BE2C (cell line): Measurements from ENCODE around the gene F10.

Experiments used
- DNase-seq: peaks from one replicate; pipeline ENCODE4 v3.0.0-alpha.2; 2020
- H3K27me3 ChIP-seq: fragments of 250-450 bp; sonication (Bioruptor Pico); 2 replicates; pipeline ENCODE4 v1.5.1; 2020; ENCODE audit warnings: mild to moderate bottlenecking
- H3K36me3 ChIP-seq: fragments of 250-450 bp; sonication (Bioruptor Pico); 2 replicates; pipeline ENCODE4 v1.5.1; 2020; ENCODE audit warnings: mild to moderate bottlenecking
- H3K4me1 ChIP-seq: fragments of 250-450 bp; sonication (Bioruptor Pico); 2 replicates; pipeline ENCODE4 v1.5.1; 2020
- H3K4me3 ChIP-seq: 2 replicates; pipeline ENCODE4 v1.5.1; 2011; ENCODE audit warnings: low read depth, low read length
- H3K9me3 ChIP-seq: fragments of 250-450 bp; sonication (Bioruptor Pico); 2 replicates; pipeline ENCODE4 v1.5.1; 2020
- TF ChIP-seq, protein P1 (sequence below): IDR thresholded peaks from 2 replicates; pipeline ENCODE4 v1.5.1; 2012; ENCODE audit warnings: mild to moderate bottlenecking, low read depth, low read length

Gene F10

DNA sequence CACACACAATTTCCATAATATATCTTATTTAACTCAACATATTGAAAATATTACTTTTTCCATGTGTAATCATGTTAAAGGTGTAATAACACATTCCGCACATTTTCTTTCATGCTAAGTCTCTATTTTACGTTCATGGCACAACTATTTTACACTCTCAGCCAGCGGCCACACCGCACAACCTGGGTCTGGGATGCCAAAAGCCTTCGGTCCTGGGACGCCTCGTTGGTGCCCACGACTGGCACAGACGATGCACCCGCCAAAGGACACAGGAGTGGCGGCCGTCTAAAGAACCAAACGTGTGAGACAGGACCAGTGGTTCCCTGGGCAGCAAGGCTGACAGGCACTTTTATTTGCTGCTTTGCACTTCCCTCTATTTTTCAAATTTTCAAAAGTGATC is 25.8 kb downstream of the F10 start:
- no peaks in the 10 kb centered on the region for H3K9me3 ChIP-seq
- no peak for DNase-seq
- TF ChIP-seq, protein P1, sequence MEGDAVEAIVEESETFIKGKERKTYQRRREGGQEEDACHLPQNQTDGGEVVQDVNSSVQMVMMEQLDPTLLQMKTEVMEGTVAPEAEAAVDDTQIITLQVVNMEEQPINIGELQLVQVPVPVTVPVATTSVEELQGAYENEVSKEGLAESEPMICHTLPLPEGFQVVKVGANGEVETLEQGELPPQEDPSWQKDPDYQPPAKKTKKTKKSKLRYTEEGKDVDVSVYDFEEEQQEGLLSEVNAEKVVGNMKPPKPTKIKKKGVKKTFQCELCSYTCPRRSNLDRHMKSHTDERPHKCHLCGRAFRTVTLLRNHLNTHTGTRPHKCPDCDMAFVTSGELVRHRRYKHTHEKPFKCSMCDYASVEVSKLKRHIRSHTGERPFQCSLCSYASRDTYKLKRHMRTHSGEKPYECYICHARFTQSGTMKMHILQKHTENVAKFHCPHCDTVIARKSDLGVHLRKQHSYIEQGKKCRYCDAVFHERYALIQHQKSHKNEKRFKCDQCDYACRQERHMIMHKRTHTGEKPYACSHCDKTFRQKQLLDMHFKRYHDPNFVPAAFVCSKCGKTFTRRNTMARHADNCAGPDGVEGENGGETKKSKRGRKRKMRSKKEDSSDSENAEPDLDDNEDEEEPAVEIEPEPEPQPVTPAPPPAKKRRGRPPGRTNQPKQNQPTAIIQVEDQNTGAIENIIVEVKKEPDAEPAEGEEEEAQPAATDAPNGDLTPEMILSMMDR: no peak
- no peaks in the 10 kb centered on the region for H3K27me3 ChIP-seq
- H3K4me3 ChIP-seq: no peak overlapping the region
- H3K36me3 ChIP-seq: no peaks in the 10 kb centered on the region
- peaks cover 2% of the 10 kb centered on the region for H3K4me1 ChIP-seq

DNA sequence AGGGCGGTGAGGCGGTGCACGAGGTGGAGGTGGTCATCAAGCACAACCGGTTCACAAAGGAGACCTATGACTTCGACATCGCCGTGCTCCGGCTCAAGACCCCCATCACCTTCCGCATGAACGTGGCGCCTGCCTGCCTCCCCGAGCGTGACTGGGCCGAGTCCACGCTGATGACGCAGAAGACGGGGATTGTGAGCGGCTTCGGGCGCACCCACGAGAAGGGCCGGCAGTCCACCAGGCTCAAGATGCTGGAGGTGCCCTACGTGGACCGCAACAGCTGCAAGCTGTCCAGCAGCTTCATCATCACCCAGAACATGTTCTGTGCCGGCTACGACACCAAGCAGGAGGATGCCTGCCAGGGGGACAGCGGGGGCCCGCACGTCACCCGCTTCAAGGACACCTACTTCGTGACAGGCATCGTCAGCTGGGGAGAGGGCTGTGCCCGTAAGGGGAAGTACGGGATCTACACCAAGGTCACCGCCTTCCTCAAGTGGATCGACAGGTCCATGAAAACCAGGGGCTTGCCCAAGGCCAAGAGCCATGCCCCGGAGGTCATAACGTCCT is 26.4 kb downstream of the F10 start:
- Histone ChIP-seq H3K36me3 (no peaks in the 10 kb centered on the region), H3K27me3 (no peaks in the 10 kb centered on the region), H3K4me1 (peaks cover 5% of the 10 kb centered on the region), H3K9me3 (no peaks in the 10 kb centered on the region), H3K4me3 (no peak overlapping the region)
- TF ChIP-seq, protein P1: no peak
- no peak for DNase-seq

DNA sequence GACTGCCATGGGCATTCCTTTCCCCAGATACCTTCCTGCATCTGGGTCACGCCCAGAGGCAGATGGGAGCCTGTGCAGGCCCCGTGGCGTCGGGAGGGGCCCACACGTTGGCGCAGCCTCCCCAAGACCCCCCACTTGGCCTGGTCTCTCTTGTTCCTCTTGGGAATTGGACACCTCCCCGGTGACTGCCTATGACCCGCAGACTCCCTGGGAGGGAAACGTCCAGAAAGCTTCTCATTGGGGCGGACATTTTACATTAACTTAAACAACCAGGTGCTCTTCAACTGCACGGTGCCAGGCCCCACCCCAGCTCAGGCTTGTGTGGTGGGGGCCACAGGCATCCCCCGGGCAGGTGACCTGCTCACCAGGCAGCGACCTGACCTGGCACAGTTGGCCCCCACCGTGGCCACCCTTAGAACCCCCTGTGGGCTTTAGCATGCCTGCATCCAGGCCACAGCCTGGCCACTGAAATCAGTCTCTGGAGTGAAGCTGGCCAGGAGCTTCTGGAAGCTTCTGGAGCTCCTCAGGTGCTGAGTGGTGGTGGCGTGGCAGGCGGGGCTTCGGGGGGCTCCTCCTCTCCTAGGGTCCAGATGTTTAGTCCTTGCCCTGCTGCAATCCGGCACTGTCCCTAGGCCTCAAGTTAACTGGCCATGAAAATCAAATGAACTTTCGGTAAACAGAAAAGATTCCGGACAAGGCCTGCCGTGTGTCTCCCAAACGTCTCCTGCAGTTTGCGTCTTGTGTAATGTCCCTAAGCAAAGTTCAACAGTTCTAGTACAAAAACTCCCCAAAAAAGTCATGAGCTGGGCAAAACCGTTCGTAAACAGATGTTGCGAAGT is 27.3 kb downstream of the F10 start:
- no peak for DNase-seq
- H3K27me3 ChIP-seq: no peaks in the 10 kb centered on the region
- TF ChIP-seq, protein P1: no peak
- H3K4me1 ChIP-seq: peaks cover 11% of the 10 kb centered on the region
- H3K9me3 ChIP-seq: no peaks in the 10 kb centered on the region
- no peak overlapping the region for H3K4me3 ChIP-seq
- H3K36me3 ChIP-seq: no peaks in the 10 kb centered on the region

DNA sequence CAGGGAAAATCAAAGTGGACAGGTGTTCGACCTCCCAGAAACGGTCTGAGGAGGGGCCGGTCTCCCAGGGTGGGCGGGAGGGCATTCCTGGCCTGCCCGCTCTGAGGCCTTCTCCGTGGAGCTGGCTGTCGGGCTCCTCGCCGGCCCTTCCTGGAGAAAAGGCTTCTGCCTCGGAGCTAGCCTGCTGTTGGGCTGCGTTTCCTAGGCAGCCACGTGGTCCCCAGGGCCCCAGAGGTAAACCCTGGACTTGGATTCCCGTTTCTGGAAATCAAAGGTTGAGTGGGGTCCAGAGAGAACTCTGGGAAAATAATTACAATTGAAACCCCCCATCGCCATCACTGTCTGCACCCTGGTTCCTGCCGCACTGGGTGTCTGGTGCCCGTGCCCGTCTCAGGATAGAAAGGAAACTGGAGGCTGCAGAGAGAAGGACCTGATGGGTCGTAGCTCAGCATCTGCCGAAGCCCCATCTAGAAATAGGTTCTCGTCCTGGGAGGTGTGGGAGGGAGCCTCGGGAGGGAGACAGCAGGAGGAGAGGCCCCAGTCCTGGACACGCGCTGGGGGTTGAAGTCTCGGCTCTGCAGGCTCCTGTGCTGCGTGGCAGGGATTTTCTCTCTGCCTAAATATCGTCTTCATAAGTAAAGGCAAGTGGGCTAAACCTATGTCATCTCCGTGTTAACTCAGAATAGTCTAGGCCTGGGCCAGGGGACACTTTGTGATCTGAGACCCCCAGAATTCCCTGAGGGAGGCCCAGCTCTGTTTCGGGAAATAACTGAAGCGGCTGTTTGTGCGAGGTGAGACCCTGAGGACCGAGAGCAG is 28.2 kb downstream of the F10 start:
- TF ChIP-seq, protein P1: no peak
- no peak for DNase-seq
- H3K9me3 ChIP-seq: no peaks in the 10 kb centered on the region; the same call in 1 of the 2 replicates

DNA sequence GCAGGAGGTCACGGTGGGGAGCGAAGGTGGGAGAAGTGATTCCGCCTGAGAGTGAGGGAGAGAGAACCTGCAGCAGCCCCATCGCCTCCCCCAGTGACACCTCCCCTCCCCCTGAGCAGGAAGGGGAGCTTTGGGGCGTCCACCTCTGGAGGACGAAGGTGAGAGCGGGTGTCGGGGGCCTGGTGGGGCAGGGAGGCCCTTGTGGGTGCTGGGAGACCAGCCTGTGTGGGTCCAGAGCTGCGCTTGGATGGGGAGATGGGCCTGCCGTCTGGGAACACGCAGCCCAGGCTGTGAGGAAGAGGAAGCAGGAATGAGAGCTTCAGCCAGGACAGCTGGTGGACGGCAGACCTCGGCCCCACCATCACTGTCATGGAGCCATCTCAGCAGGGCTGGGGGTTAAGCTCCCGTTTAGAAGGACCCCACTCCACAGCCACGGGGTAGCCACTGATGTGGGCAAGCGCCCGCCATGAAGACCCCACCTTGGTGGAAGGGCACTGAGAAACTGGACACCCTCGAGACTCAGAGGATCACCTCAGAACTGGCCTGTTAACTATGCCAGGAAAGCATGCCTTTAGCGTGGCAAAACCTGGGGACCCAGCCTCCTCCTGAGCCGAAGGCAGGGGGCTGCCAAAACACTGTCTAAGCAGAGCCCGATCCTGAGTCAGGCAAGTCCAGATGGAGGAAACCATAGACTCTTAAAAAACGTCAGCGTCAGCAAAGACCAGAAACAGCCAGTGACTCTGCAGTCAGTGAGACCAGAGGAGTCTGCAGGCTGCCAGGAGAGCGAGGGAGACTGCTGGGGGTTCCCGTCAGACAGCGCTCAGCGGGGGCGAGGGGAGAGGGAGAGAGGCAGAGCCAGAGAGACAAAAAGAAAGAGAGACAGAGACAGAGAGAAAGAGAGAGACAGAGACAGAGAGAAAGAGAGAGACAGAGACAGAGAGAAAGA is 29.4 kb downstream of the F10 start:
- Histone ChIP-seq H3K4me1 (peaks cover 11% of the 10 kb centered on the region), H3K9me3 (no peaks in the 10 kb centered on the region; the same call in 1 of the 2 replicates), H3K36me3 (no peaks in the 10 kb centered on the region), H3K4me3 (no peak overlapping the region), H3K27me3 (no peaks in the 10 kb centered on the region)
- TF ChIP-seq, protein P1: no peak
- DNase-seq: no peak

More for the DNA sequence above, 28.2 kb downstream of the F10 start:
- Histone ChIP-seq H3K4me3 (no peak overlapping the region), H3K27me3 (no peaks in the 10 kb centered on the region), H3K4me1 (peaks cover 11% of the 10 kb centered on the region), H3K36me3 (no peaks in the 10 kb centered on the region)
